ENCODE measurements around the gene ANO1. TPM values are rescaled to one million over a fixed set of nuclear protein-coding genes. Genes with fewer than 3 reads are reported as not detected.

Gene ANO1
- total RNA-seq, 3 donors from 2014 or later (not counting 1 experiment from before 2014, with no cell fraction given): not detected

- Mint-ChIP-seq H3K27me3 (ENCODE audit: low read depth in 2 of 2) (peaks cover 0 to 8% of the 10 kb centered on the region in 2 donors), H3K4me1 (no peaks in the 10 kb centered on the region), H3K4me3 (no peak overlapping the region), H3K36me3 (no peaks in the 10 kb centered on the region), H3K27ac (no peak overlapping the region), H3K9me3 (no peaks in the 10 kb centered on the region)
- WGBS (ENCODE audit: insufficient coverage): 82% methylated on average over 10 of the region's 10 CpGs
- Histone ChIP-seq H3K4me3 (ENCODE audit: low read length) (no peak overlapping the region), H3K4me1 (ENCODE audit: control insufficient read depth, insufficient read depth, low read length) (no peaks in the 10 kb centered on the region), H3K27me3 (ENCODE audit: control insufficient read depth, insufficient read depth, low read length) (no peaks in the 10 kb centered on the region), H3K9me3 (ENCODE audit: control insufficient read depth, insufficient read depth, low read length) (no peaks in the 10 kb centered on the region), H3K27ac (ENCODE audit: low read length) (no peak overlapping the region), H3K36me3 (ENCODE audit: control insufficient read depth, insufficient read depth, low read length) (no peaks in the 10 kb centered on the region)
- ATAC-seq (no peak), DNase-seq (no peak)
- intact Hi-C loops (cut with micrococcal nuclease): no loop called here
- TF ChIP-seq, protein P1, sequence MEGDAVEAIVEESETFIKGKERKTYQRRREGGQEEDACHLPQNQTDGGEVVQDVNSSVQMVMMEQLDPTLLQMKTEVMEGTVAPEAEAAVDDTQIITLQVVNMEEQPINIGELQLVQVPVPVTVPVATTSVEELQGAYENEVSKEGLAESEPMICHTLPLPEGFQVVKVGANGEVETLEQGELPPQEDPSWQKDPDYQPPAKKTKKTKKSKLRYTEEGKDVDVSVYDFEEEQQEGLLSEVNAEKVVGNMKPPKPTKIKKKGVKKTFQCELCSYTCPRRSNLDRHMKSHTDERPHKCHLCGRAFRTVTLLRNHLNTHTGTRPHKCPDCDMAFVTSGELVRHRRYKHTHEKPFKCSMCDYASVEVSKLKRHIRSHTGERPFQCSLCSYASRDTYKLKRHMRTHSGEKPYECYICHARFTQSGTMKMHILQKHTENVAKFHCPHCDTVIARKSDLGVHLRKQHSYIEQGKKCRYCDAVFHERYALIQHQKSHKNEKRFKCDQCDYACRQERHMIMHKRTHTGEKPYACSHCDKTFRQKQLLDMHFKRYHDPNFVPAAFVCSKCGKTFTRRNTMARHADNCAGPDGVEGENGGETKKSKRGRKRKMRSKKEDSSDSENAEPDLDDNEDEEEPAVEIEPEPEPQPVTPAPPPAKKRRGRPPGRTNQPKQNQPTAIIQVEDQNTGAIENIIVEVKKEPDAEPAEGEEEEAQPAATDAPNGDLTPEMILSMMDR (IDR thresholded peaks at IDR 0.05): no peak
Observed at GRCh38 chr11:70164705-70165104, 86.6 kb downstream of the ANO1 start.

DNA sequence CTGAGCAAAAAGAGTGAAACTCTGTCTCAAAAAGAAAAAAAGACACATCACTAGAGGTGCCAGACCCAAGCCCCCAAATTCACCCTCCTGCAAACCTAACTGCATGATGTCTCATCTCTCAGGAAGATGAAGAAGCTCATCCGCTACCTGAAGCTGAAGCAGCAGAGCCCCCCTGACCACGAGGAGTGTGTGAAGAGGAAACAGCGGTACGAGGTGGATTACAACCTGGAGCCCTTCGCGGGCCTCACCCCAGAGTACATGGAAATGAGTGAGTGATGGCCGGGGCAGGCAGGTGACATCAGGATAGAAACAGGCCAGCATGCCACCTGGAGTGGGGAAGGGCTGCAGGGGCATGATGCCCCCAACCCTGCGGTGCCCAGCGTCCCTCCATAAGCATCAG, 89.0 kb downstream of the ANO1 start:
- WGBS (ENCODE audit: insufficient coverage): 68% methylated on average over 9 of the region's 9 CpGs
- no peak overlapping the region for H3K4me3 ChIP-seq (ENCODE audit: low read length)
- no peaks in the 10 kb centered on the region for H3K4me1 Mint-ChIP-seq

DNA sequence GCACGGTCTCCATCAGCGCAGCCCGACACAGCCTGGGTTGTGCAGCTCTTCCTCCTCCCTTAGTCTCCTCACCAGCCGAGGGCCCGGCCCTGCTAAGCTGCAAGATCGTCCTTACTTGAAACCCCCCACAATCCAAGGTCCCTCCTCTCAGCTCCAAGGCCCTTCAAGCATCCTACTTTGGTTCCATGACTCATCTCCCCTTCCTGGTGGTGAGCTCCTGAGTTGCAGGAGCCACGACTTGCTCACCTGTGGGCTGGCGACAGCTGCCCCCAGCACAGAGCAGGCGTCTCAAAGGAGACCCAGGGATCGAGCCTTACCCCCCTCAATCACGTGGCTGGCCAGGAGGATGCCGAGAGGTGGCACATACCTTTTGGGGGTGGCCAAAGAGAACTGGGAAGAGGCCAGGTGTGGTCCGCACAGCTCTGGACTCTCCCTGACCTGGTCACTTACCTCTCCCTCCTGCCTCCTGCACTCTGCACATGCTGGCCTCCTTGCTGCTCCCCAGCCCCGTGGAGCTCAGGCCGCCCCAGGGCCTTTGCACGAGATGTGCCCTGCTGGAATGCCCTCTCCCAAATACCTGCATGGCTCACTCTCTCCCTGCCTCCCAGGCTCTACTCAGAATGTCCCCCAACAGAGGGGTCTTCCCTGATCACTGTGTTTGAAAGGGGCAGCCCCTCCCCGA, 89.7 kb downstream of the ANO1 start:
- no peaks in the 10 kb centered on the region for H3K4me1 ChIP-seq (ENCODE audit: control insufficient read depth, insufficient read depth, low read length)
- no peaks in the 10 kb centered on the region for H3K9me3 ChIP-seq (ENCODE audit: control insufficient read depth, insufficient read depth, low read length)
- intact Hi-C loops (cut with micrococcal nuclease): no loop called here
- Mint-ChIP-seq H3K27ac (no peak overlapping the region), H3K4me1 (no peaks in the 10 kb centered on the region), H3K27me3 (ENCODE audit: low read depth in 2 of 2) (peaks cover 0 to 8% of the 10 kb centered on the region in 2 donors), H3K36me3 (no peaks in the 10 kb centered on the region), H3K9me3 (no peaks in the 10 kb centered on the region), H3K4me3 (no peak overlapping the region)
- no peak overlapping the region for H3K4me3 ChIP-seq (ENCODE audit: low read length)
- H3K27me3 ChIP-seq (ENCODE audit: control insufficient read depth, insufficient read depth, low read length): no peaks in the 10 kb centered on the region
- ATAC-seq (no peak), DNase-seq (no peak)
- H3K27ac ChIP-seq (ENCODE audit: low read length): no peak overlapping the region
- 87% methylated on average over 17 of the region's 17 CpGs for WGBS (ENCODE audit: insufficient coverage)
- TF ChIP-seq, protein P1 (IDR thresholded peaks at IDR 0.05): no peak
- H3K36me3 ChIP-seq (ENCODE audit: control insufficient read depth, insufficient read depth, low read length): no peaks in the 10 kb centered on the region

More for the DNA sequence above, 89.0 kb downstream of the ANO1 start:
- peaks cover 0 to 8% of the 10 kb centered on the region in 2 donors for H3K27me3 Mint-ChIP-seq (ENCODE audit: low read depth in 2 of 2)
- H3K36me3 Mint-ChIP-seq: no peaks in the 10 kb centered on the region
- DNase-seq (no peak), ATAC-seq (no peak)
- H3K4me1 ChIP-seq (ENCODE audit: control insufficient read depth, insufficient read depth, low read length): no peaks in the 10 kb centered on the region
- H3K4me3 Mint-ChIP-seq: no peak overlapping the region
- no peak overlapping the region for H3K27ac ChIP-seq (ENCODE audit: low read length)
- intact Hi-C loops (cut with micrococcal nuclease): no loop called here
- no peaks in the 10 kb centered on the region for H3K36me3 ChIP-seq (ENCODE audit: control insufficient read depth, insufficient read depth, low read length)
- TF ChIP-seq, protein P1 (IDR thresholded peaks at IDR 0.05): no peak
- H3K9me3 Mint-ChIP-seq: no peaks in the 10 kb centered on the region
- no peak overlapping the region for H3K27ac Mint-ChIP-seq
- H3K9me3 ChIP-seq (ENCODE audit: control insufficient read depth, insufficient read depth, low read length): no peaks in the 10 kb centered on the region
- no peaks in the 10 kb centered on the region for H3K27me3 ChIP-seq (ENCODE audit: control insufficient read depth, insufficient read depth, low read length)

GRCh38 chr11:70168405-70168754, 90.3 kb downstream of the ANO1 start:
- H3K4me3 ChIP-seq (ENCODE audit: low read length): no peak overlapping the region
- H3K36me3 ChIP-seq (ENCODE audit: control insufficient read depth, insufficient read depth, low read length): no peaks in the 10 kb centered on the region
- DNase-seq (no peak), ATAC-seq (no peak)
- no peak overlapping the region for H3K27ac ChIP-seq (ENCODE audit: low read length)
- Mint-ChIP-seq H3K27me3 (ENCODE audit: low read depth in 2 of 2) (peaks cover 0 to 8% of the 10 kb centered on the region in 2 donors), H3K4me3 (no peak overlapping the region), H3K27ac (no peak overlapping the region), H3K9me3 (no peaks in the 10 kb centered on the region), H3K4me1 (no peaks in the 10 kb centered on the region), H3K36me3 (no peaks in the 10 kb centered on the region)
- H3K27me3 ChIP-seq (ENCODE audit: control insufficient read depth, insufficient read depth, low read length): no peaks in the 10 kb centered on the region
- intact Hi-C loops (cut with micrococcal nuclease): no loop called here
- 69% methylated on average over 6 of the region's 6 CpGs for WGBS (ENCODE audit: insufficient coverage)
- no peaks in the 10 kb centered on the region for H3K4me1 ChIP-seq (ENCODE audit: control insufficient read depth, insufficient read depth, low read length)
- no peaks in the 10 kb centered on the region for H3K9me3 ChIP-seq (ENCODE audit: control insufficient read depth, insufficient read depth, low read length)
- TF ChIP-seq, protein P1 (IDR thresholded peaks at IDR 0.05): no peak
